Measurements from ENCODE around the gene GTF2H3. TPM values are rescaled to one million over a fixed set of nuclear protein-coding genes. Genes with fewer than 3 reads are reported as not detected.

The GTF2H3 gene
- total RNA-seq, 1 donor from 2014 or later = 44.3 TPM

- Histone ChIP-seq H3F3A (ENCODE audit: low read depth) (no peaks in the 10 kb centered on the region), H3K4me3 (no peak overlapping the region), H3K27ac (peak overlapping the region; percentile 18), H4K20me1 (ENCODE audit: low read depth) (no peaks in the 10 kb centered on the region), H3K4me1 (no peaks in the 10 kb centered on the region), H3K36me3 (no peaks in the 10 kb centered on the region), H3K4me2 (no peak overlapping the region), H3K9me3 (ENCODE audit: low read depth) (no peaks in the 10 kb centered on the region), H3K79me2 (ENCODE audit: low read depth) (no peaks in the 10 kb centered on the region), H2AFZ (replicated peaks) (no peak overlapping the region), H3K27me3 (no peaks in the 10 kb centered on the region), H3K9ac (no peak overlapping the region)
- no peak for DNase-seq (ENCODE audit: low spot score)
- Mint-ChIP-seq H3K9me3 (no peaks in the 10 kb centered on the region), H3K36me3 (peaks cover 25% of the 10 kb centered on the region), H3K4me3 (no peak overlapping the region), H3K27me3 (ENCODE audit: insufficient read depth, low read depth) (no peaks in the 10 kb centered on the region), H3K27ac (no peak overlapping the region), H3K4me1 (no peaks in the 10 kb centered on the region)
- TF ChIP-seq, protein P1, sequence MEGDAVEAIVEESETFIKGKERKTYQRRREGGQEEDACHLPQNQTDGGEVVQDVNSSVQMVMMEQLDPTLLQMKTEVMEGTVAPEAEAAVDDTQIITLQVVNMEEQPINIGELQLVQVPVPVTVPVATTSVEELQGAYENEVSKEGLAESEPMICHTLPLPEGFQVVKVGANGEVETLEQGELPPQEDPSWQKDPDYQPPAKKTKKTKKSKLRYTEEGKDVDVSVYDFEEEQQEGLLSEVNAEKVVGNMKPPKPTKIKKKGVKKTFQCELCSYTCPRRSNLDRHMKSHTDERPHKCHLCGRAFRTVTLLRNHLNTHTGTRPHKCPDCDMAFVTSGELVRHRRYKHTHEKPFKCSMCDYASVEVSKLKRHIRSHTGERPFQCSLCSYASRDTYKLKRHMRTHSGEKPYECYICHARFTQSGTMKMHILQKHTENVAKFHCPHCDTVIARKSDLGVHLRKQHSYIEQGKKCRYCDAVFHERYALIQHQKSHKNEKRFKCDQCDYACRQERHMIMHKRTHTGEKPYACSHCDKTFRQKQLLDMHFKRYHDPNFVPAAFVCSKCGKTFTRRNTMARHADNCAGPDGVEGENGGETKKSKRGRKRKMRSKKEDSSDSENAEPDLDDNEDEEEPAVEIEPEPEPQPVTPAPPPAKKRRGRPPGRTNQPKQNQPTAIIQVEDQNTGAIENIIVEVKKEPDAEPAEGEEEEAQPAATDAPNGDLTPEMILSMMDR (IDR thresholded peaks at IDR 0.05) = no peak
- TF ChIP-seq EZH2phosphoT487 (IDR thresholded peaks at IDR 0.05) = no peak
- no peak for TF ChIP-seq EZH2 (IDR thresholded peaks at IDR 0.05)
Measured at GRCh38 chr12:123696207-123696606, 62.6 kb downstream of the GTF2H3 start.

- Mint-ChIP-seq H3K9me3 (no peaks in the 10 kb centered on the region), H3K4me1 (no peaks in the 10 kb centered on the region), H3K4me3 (no peak overlapping the region), H3K27me3 (ENCODE audit: insufficient read depth, low read depth) (no peaks in the 10 kb centered on the region), H3K27ac (no peak overlapping the region), H3K36me3 (peaks cover 23% of the 10 kb centered on the region)
- peak; percentile 35 for DNase-seq (ENCODE audit: low spot score)
- H3K9ac ChIP-seq = peak overlapping the region; percentile 43
- no peaks in the 10 kb centered on the region for H4K20me1 ChIP-seq (ENCODE audit: low read depth)
- H3K9me3 ChIP-seq (ENCODE audit: low read depth) = no peaks in the 10 kb centered on the region
- H3K4me2 ChIP-seq = no peak overlapping the region
- H3K79me2 ChIP-seq (ENCODE audit: low read depth) = no peaks in the 10 kb centered on the region
- H3K36me3 ChIP-seq = no peaks in the 10 kb centered on the region
- peak overlapping the region; percentile 18 for H3K27ac ChIP-seq
- no peaks in the 10 kb centered on the region for H3F3A ChIP-seq (ENCODE audit: low read depth)
- no peak overlapping the region for H2AFZ ChIP-seq (replicated peaks)
- H3K27me3 ChIP-seq = no peaks in the 10 kb centered on the region
- no peaks in the 10 kb centered on the region for H3K4me1 ChIP-seq
- TF ChIP-seq EZH2phosphoT487 (IDR thresholded peaks at IDR 0.05) = no peak
- no peak for TF ChIP-seq EZH2 (IDR thresholded peaks at IDR 0.05)
- TF ChIP-seq, protein P1 (IDR thresholded peaks at IDR 0.05) = no peak
- no peak overlapping the region for H3K4me3 ChIP-seq
Measured at GRCh38 chr12:123696646-123697045, 63.0 kb downstream of the GTF2H3 start.

- Mint-ChIP-seq H3K27ac (no peak overlapping the region), H3K9me3 (no peaks in the 10 kb centered on the region), H3K4me3 (no peak overlapping the region), H3K4me1 (peaks cover 3% of the 10 kb centered on the region), H3K36me3 (peaks cover 26% of the 10 kb centered on the region), H3K27me3 (ENCODE audit: insufficient read depth, low read depth) (no peaks in the 10 kb centered on the region)
- Histone ChIP-seq H3K4me3 (no peak overlapping the region), H3F3A (ENCODE audit: low read depth) (peaks cover 5% of the 10 kb centered on the region), H4K20me1 (ENCODE audit: low read depth) (no peaks in the 10 kb centered on the region), H3K4me2 (no peak overlapping the region), H3K9me3 (ENCODE audit: low read depth) (no peaks in the 10 kb centered on the region), H2AFZ (replicated peaks) (no peak overlapping the region), H3K4me1 (no peaks in the 10 kb centered on the region), H3K27me3 (no peaks in the 10 kb centered on the region), H3K9ac (no peak overlapping the region), H3K36me3 (no peaks in the 10 kb centered on the region), H3K27ac (no peak overlapping the region), H3K79me2 (ENCODE audit: low read depth) (no peaks in the 10 kb centered on the region)
- DNase-seq (ENCODE audit: low spot score) = no peak
- TF ChIP-seq, protein P1 (IDR thresholded peaks at IDR 0.05) = no peak
- no peak for TF ChIP-seq EZH2 (IDR thresholded peaks at IDR 0.05)
Measured at GRCh38 chr12:123705935-123706334, 72.3 kb downstream of the GTF2H3 start.

Data from neural progenitor cell (in vitro differentiated cells).